Esophagus (tissue), 2 donors: ENCODE data around the gene NSMF. TPM values are rescaled to one million over a fixed set of nuclear protein-coding genes. Genes with fewer than 3 reads are reported as not detected.
A peak's percentile ranks its signal among the peaks of the same experiment; 100 is the strongest.

Experiments
- H3K27ac ChIP-seq, 2 donors: one replicate each; pipeline ENCODE4 v1.5.1; 2013; ENCODE audit warnings: low read depth in 2 of 2, mild to moderate bottlenecking in 2 of 2, inconsistent platforms in 1 of 2, low read length in 1 of 2, moderate library complexity in 1 of 2
- H3K27me3 ChIP-seq, 2 donors: one replicate each; pipeline ENCODE4 v1.6.1; 2013; ENCODE audit warnings: low read length in 2 of 2, control low read depth in 1 of 2, mild to moderate bottlenecking in 1 of 2; ENCODE audit not compliant: insufficient read depth in 2 of 2, control insufficient read depth in 1 of 2
- H3K36me3 ChIP-seq, 2 donors: one replicate each; pipeline ENCODE4 v1.6.1; 2013; ENCODE audit warnings: low read length in 1 of 2; ENCODE audit not compliant: control insufficient read depth in 2 of 2, insufficient read depth in 2 of 2
- H3K4me1 ChIP-seq, 2 donors: one replicate each; pipeline ENCODE4 v1.6.1; 2013; ENCODE audit warnings: low read length in 1 of 2; ENCODE audit not compliant: control insufficient read depth in 2 of 2, insufficient read depth in 2 of 2
- H3K4me3 ChIP-seq, 2 donors: one replicate each; pipeline ENCODE4 v1.5.1; 2013; ENCODE audit warnings: low read length in 2 of 2, mild to moderate bottlenecking in 2 of 2, low read depth in 1 of 2, moderate library complexity in 1 of 2
- H3K9me3 ChIP-seq, 2 donors: one replicate each; pipeline ENCODE4 v1.6.1; 2013; ENCODE audit warnings: mild to moderate bottlenecking in 2 of 2, low read depth in 1 of 2, low read length in 1 of 2, moderate library complexity in 1 of 2; ENCODE audit not compliant: control insufficient read depth in 2 of 2, insufficient read depth in 1 of 2
- WGBS, 2 donors: extraction: QIAGEN DNeasy Blood & Tissue Kit; methylation state at CpG; one replicate each; pipeline ENCODE4 v1.1.7; 2013; 5-methylcytosine and 5-hydroxymethylcytosine counted together
- polyA plus RNA-seq, 2 donors: library from polyadenylated mRNA; stranded (reverse); fragments of 200-250 nt; gene quantifications; one replicate each; pipeline ENCODE4 v1.2.3, GENCODE V29; 2013
- donor health status: healthy with polysubstance abuse.
- donor health status: Bipolar disorder and iron deficiency.

NSMF gene
- polyA plus RNA-seq = 10 to 100 TPM; 20.7 to 26.1 TPM

GRCh38 chr9:137459152-137459600 lies at the start of gene NSMF:
Gene NSMF, minus strand, starts transcription at chr9:137459334. Its CDS starts 232 bp downstream, at chr9:137459102.
- H3K27ac ChIP-seq = peak within 1 kb of the TSS; percentile 41 to 72
- peak within 1 kb of the TSS; percentile 51 to 55 for H3K4me3 ChIP-seq
- H3K9me3 ChIP-seq = no peaks in the 10 kb centered on the region
- H3K27me3 ChIP-seq = no peaks in the 10 kb centered on the region
- WGBS, 2 donors = 0% methylated on average over 45 to 62 of the region's 62 CpGs
- peaks cover 0 to 23% of the 10 kb centered on the region in 2 donors for H3K4me1 ChIP-seq
- H3K36me3 ChIP-seq = peaks cover 0 to 7% of the 10 kb centered on the region in 2 donors

- peaks cover 0 to 5% of the 10 kb centered on the region in 2 donors for H3K4me1 ChIP-seq
- WGBS, 2 donors = 79 to 85% methylated on average over 26 of the region's 26 CpGs
- no peaks in the 10 kb centered on the region for H3K27me3 ChIP-seq
- no peak overlapping the region for H3K27ac ChIP-seq
- H3K4me3 ChIP-seq = no peak overlapping the region
- H3K9me3 ChIP-seq = no peaks in the 10 kb centered on the region
- no peaks in the 10 kb centered on the region for H3K36me3 ChIP-seq
Measured at GRCh38 chr9:137506702-137507171, 47.6 kb upstream of the NSMF start.

- Histone ChIP-seq H3K4me3 (no peak overlapping the region), H3K27me3 (no peaks in the 10 kb centered on the region), H3K27ac (no peak overlapping the region), H3K4me1 (peaks cover 0 to 5% of the 10 kb centered on the region in 2 donors), H3K9me3 (no peaks in the 10 kb centered on the region), H3K36me3 (no peaks in the 10 kb centered on the region)
- 61 to 79% methylated on average over 15 of the region's 15 CpGs for WGBS, 2 donors
Measured at GRCh38 chr9:137506274-137506673, 47.1 kb upstream of the NSMF start.

GRCh38 chr9:137505421-137506140 lies 46.4 kb upstream of the NSMF start:
- peaks cover 0 to 5% of the 10 kb centered on the region in 2 donors for H3K4me1 ChIP-seq
- H3K36me3 ChIP-seq = peaks cover 0 to 4% of the 10 kb centered on the region in 2 donors
- WGBS, 2 donors = 92% methylated on average over 28 of the region's 28 CpGs
- H3K27me3 ChIP-seq = no peaks in the 10 kb centered on the region
- no peak overlapping the region for H3K27ac ChIP-seq
- no peaks in the 10 kb centered on the region for H3K9me3 ChIP-seq
- no peak overlapping the region for H3K4me3 ChIP-seq

- H3K4me1 ChIP-seq = peaks cover 0 to 5% of the 10 kb centered on the region in 2 donors
- H3K27ac ChIP-seq = no peak overlapping the region
- 92 to 94% methylated on average over 7 of the region's 7 CpGs for WGBS, 2 donors
- no peaks in the 10 kb centered on the region for H3K27me3 ChIP-seq
- H3K4me3 ChIP-seq = no peak overlapping the region
- H3K9me3 ChIP-seq = no peaks in the 10 kb centered on the region
- peaks cover 0 to 4% of the 10 kb centered on the region in 2 donors for H3K36me3 ChIP-seq
Measured at GRCh38 chr9:137504432-137504777, 45.3 kb upstream of the NSMF start.

GRCh38 chr9:137502008-137502911 lies 43.1 kb upstream of the NSMF start:
- H3K27ac ChIP-seq = no peak overlapping the region

GRCh38 chr9:137501457-137501856 lies 42.3 kb upstream of the NSMF start:
- H3K4me1 ChIP-seq = peaks cover 0 to 5% of the 10 kb centered on the region in 2 donors
- no peaks in the 10 kb centered on the region for H3K9me3 ChIP-seq
- no peak overlapping the region for H3K27ac ChIP-seq
- 92 to 93% methylated on average over 12 of the region's 12 CpGs for WGBS, 2 donors
- peaks cover 0 to 4% of the 10 kb centered on the region in 2 donors for H3K36me3 ChIP-seq
- no peak overlapping the region for H3K4me3 ChIP-seq
- no peaks in the 10 kb centered on the region for H3K27me3 ChIP-seq

More at GRCh38 chr9:137502008-137502911, 43.1 kb upstream of the NSMF start:
- no peak overlapping the region for H3K4me3 ChIP-seq
- no peaks in the 10 kb centered on the region for H3K27me3 ChIP-seq
- H3K36me3 ChIP-seq = peaks cover 0 to 4% of the 10 kb centered on the region in 2 donors
- peaks cover 0 to 5% of the 10 kb centered on the region in 2 donors for H3K4me1 ChIP-seq
- no peaks in the 10 kb centered on the region for H3K9me3 ChIP-seq
- WGBS, 2 donors = 84 to 85% methylated on average over 29 to 36 of the region's 36 CpGs

GRCh38 chr9:137500666-137501397 lies 41.7 kb upstream of the NSMF start:
- H3K36me3 ChIP-seq = peaks cover 0 to 4% of the 10 kb centered on the region in 2 donors

More at GRCh38 chr9:137500666-137501397, 41.7 kb upstream of the NSMF start:
- no peak overlapping the region for H3K27ac ChIP-seq
- peaks cover 0 to under 1% of the 10 kb centered on the region in 2 donors for H3K4me1 ChIP-seq
- 91 to 94% methylated on average over 45 of the region's 45 CpGs for WGBS, 2 donors
- no peak overlapping the region for H3K4me3 ChIP-seq
- no peaks in the 10 kb centered on the region for H3K27me3 ChIP-seq
- no peaks in the 10 kb centered on the region for H3K9me3 ChIP-seq
